Caco-2 (cell line): ENCODE data around the gene MAP3K13. TPM values are rescaled to one million over a fixed set of nuclear protein-coding genes. Genes with fewer than 3 reads are reported as not detected.

ENCODE experiments used
- BruUV-seq: library from RNA; stranded (reverse); fragments of 400-500 nt; replicated peaks from 2 replicates; lab custom pipeline; 2021; lab: Mats Ljungman, UMichigan
- CTCF ChIA-PET: fragments of 300-600 bp; sonication (Branson Sonifier 250); formaldehyde crosslinking; loops from one replicate; lab custom pipeline; 2022; ENCODE audit warnings: antibody characterized with exemption; lab: Charles Lee
- POLR2A ChIA-PET: fragments of 300-600 bp; sonication (Branson Sonifier 250); formaldehyde crosslinking; loops from one replicate; lab custom pipeline; 2022; ENCODE audit warnings: antibody characterized with exemption; lab: Charles Lee
- DNase-seq, 2 experiments: peaks; one replicate each; pipeline versions ENCODE4 v3.0.0 to v3.0.0-alpha.2; 2020 to 2022
- H3K27me3 ChIP-seq: replicated peaks from 2 replicates; pipeline ENCODE4 v1.6.0; 2011; ENCODE audit warnings: low read length; ENCODE audit not compliant: control insufficient read depth, insufficient read depth
- H3K36me3 ChIP-seq: 2 replicates; pipeline ENCODE4 v1.5.1; 2011; ENCODE audit warnings: low read length; ENCODE audit not compliant: control insufficient read depth, insufficient read depth
- H3K4me1 ChIP-seq: fragments of 250-450 bp; sonication (Bioruptor Pico); 2 replicates; pipeline ENCODE4 v1.5.1; 2020; ENCODE audit warnings: mild to moderate bottlenecking
- H3K4me3 ChIP-seq: 2 replicates; pipeline ENCODE4 v1.5.1; 2011; ENCODE audit warnings: low read depth, mild to moderate bottlenecking, control low read depth, low read length
- H3K9me3 ChIP-seq: fragments of 250-450 bp; sonication (Bioruptor Pico); 2 replicates; pipeline ENCODE4 v1.5.1; 2020; ENCODE audit warnings: mild to moderate bottlenecking, moderate library complexity
- H3K27ac Mint-ChIP-seq: one replicate; pipeline ENCODE4 v1.8.0; 2022; ENCODE audit warnings: mixed read lengths; ENCODE audit not compliant: unreplicated experiment
- H3K27me3 Mint-ChIP-seq: one replicate; pipeline ENCODE4 v1.8.0; 2022; ENCODE audit warnings: mixed read lengths; ENCODE audit not compliant: insufficient read depth, unreplicated experiment
- H3K36me3 Mint-ChIP-seq: one replicate; pipeline ENCODE4 v1.8.0; 2022; ENCODE audit warnings: mild to moderate bottlenecking, mixed read lengths; ENCODE audit not compliant: insufficient read depth, unreplicated experiment
- H3K4me1 Mint-ChIP-seq: one replicate; pipeline ENCODE4 v1.8.0; 2022; ENCODE audit warnings: low read depth, mixed read lengths; ENCODE audit not compliant: unreplicated experiment
- H3K4me3 Mint-ChIP-seq: one replicate; pipeline ENCODE4 v1.8.0; 2022; ENCODE audit warnings: mild to moderate bottlenecking, moderate library complexity, mixed read lengths; ENCODE audit not compliant: unreplicated experiment
- H3K9me3 Mint-ChIP-seq: one replicate; pipeline ENCODE4 v1.8.0; 2022; ENCODE audit warnings: mixed read lengths; ENCODE audit not compliant: unreplicated experiment
- CTCF ChIP-seq, 2 experiments: fragments of 200-600 bp in 1 of 2; IDR thresholded peaks; 1 replicate in 1 of 2; 2 replicates in 1 of 2; pipeline versions ENCODE4 v1.5.1 to v1.8.0; 2011 to 2022; ENCODE audit warnings: antibody characterized with exemption in 1 of 2, control low read depth in 1 of 2, inconsistent platforms in 1 of 2, low read depth in 1 of 2, low read length in 1 of 2, mild to moderate bottlenecking in 1 of 2, moderate library complexity in 1 of 2; ENCODE audit not compliant: insufficient read depth in 1 of 2, severe bottlenecking in 1 of 2, unreplicated experiment in 1 of 2
- intact Hi-C: fragments of 100-400 bp; cut with micrococcal nuclease; formaldehyde crosslinking; loops from one replicate; pipeline ENCODE4 v1.10.0; 2022; ENCODE audit not compliant: unreplicated experiment
- total RNA-seq: library from RNA; stranded (reverse); gene quantifications from 2 replicates; pipeline ENCODE4 v1.2.3, GENCODE V29; 2022

Gene MAP3K13
- total RNA-seq, 1 experiment from 2014 or later: 20.1 TPM

- ChIA-PET POLR2A (interaction anchor here (0.7 kb wide), 1 partner anchor 21 kb away, joined by 3 read pairs; no protein-coding TSS in a partner anchor), CTCF (interaction anchor here (0.7 to 1.2 kb wide), 2 partner anchors 24 to 31 kb away, joined by 4 to 5 read pairs; partner anchors contain the start of gene LIPH)
Measured at GRCh38 chr3:185528532-185528931, 165.6 kb downstream of the MAP3K13 start.

GRCh38 chr3:185530856-185531255 is 167.9 kb downstream of the MAP3K13 start:
- H3K27me3 Mint-ChIP-seq: no peaks in the 10 kb centered on the region
- TF ChIP-seq CTCF (IDR thresholded peaks at IDR 0.05; ENCODE audit: insufficient read depth in 1 of 2, low read depth in 1 of 2, low read length in 1 of 2, severe bottlenecking in 1 of 2, unreplicated experiment in 1 of 2): no peak
- no TSS peak for BruUV-seq
- peaks cover 4% of the 10 kb centered on the region; the same call in 1 of the 2 replicates for H3K4me1 ChIP-seq
- no peaks in the 10 kb centered on the region for H3K36me3 Mint-ChIP-seq
- H3K36me3 ChIP-seq: no peaks in the 10 kb centered on the region
- no peak overlapping the region for H3K27ac Mint-ChIP-seq
- no peak overlapping the region for H3K4me3 ChIP-seq
- no peaks in the 10 kb centered on the region for H3K9me3 Mint-ChIP-seq
- H3K27me3 ChIP-seq: no peaks in the 10 kb centered on the region
- no peak for DNase-seq
- no peaks in the 10 kb centered on the region for H3K9me3 ChIP-seq
- H3K4me1 Mint-ChIP-seq: peaks cover 8% of the 10 kb centered on the region
- POLR2A ChIA-PET: no interaction called here
- CTCF ChIA-PET: interaction anchor here (0.5 kb wide), 1 partner anchor 144 kb away, joined by 4 read pairs; no protein-coding TSS in a partner anchor
- intact Hi-C loops: no loop called here
- no peak overlapping the region for H3K4me3 Mint-ChIP-seq

More at GRCh38 chr3:185528532-185528931, 165.6 kb downstream of the MAP3K13 start:
- Histone ChIP-seq H3K36me3 (no peaks in the 10 kb centered on the region), H3K4me3 (no peak overlapping the region), H3K4me1 (no peaks in the 10 kb centered on the region), H3K27me3 (no peaks in the 10 kb centered on the region), H3K9me3 (no peaks in the 10 kb centered on the region)
- no peaks in the 10 kb centered on the region for H3K36me3 Mint-ChIP-seq
- H3K9me3 Mint-ChIP-seq: no peaks in the 10 kb centered on the region
- H3K27me3 Mint-ChIP-seq: no peaks in the 10 kb centered on the region
- H3K4me3 Mint-ChIP-seq: no peak overlapping the region
- no peak for TF ChIP-seq CTCF (IDR thresholded peaks at IDR 0.05; ENCODE audit: insufficient read depth in 1 of 2, low read depth in 1 of 2, low read length in 1 of 2, severe bottlenecking in 1 of 2, unreplicated experiment in 1 of 2)
- intact Hi-C loops: no loop called here
- H3K4me1 Mint-ChIP-seq: peaks cover 8% of the 10 kb centered on the region
- BruUV-seq: no TSS peak
- H3K27ac Mint-ChIP-seq: no peak overlapping the region
- no peak for DNase-seq

- Mint-ChIP-seq H3K36me3 (no peaks in the 10 kb centered on the region), H3K4me1 (peaks cover 2% of the 10 kb centered on the region), H3K27ac (no peak overlapping the region), H3K27me3 (no peaks in the 10 kb centered on the region), H3K4me3 (no peak overlapping the region), H3K9me3 (no peaks in the 10 kb centered on the region)
- Histone ChIP-seq H3K4me3 (no peak overlapping the region), H3K4me1 (peaks cover 13% of the 10 kb centered on the region), H3K27me3 (no peaks in the 10 kb centered on the region), H3K9me3 (no peaks in the 10 kb centered on the region), H3K36me3 (no peaks in the 10 kb centered on the region)
- no peak for DNase-seq
- ChIA-PET POLR2A (no interaction called here), CTCF (no interaction called here)
- intact Hi-C loops: no loop called here
- BruUV-seq: no TSS peak
- no peak for TF ChIP-seq CTCF (IDR thresholded peaks at IDR 0.05; ENCODE audit: insufficient read depth in 1 of 2, low read depth in 1 of 2, low read length in 1 of 2, severe bottlenecking in 1 of 2, unreplicated experiment in 1 of 2)
Measured at GRCh38 chr3:185532901-185533300, 170.0 kb downstream of the MAP3K13 start.
